ENCODE measurements around the gene CTCFL. TPM values are rescaled to one million over a fixed set of nuclear protein-coding genes. Genes with fewer than 3 reads are reported as not detected.

The CTCFL gene
- total and polyA plus RNA-seq, 2 of the 13 experiments (the other 11 are each of a cell fraction or from before 2014, with no cell fraction given): 0.04 TPM; not detected in 1

GRCh38 chr20:57548177-57549058 lies 23.5 kb upstream of the CTCFL start (continued):
- TF ChIP-seq ZNF318 (CRISPR knock-in tag; IDR thresholded peaks at IDR 0.05) (no peak), ZNF556 (CRISPR knock-in tag; IDR thresholded peaks at IDR 0.05; ENCODE audit: borderline replicate concordance) (no peak), HDAC1 (CRISPR knock-in tag; IDR thresholded peaks at IDR 0.05) (peak; percentile 56), MXD4 (CRISPR knock-in tag; IDR thresholded peaks at IDR 0.05) (0 out of 2 replicates have a peak, but pooled peaks have one; percentile 29), HMG20A (CRISPR knock-in tag; IDR thresholded peaks at IDR 0.05; ENCODE audit: borderline replicate concordance) (peak; percentile 19), DNMT3B (CRISPR knock-in tag; conservative IDR thresholded peaks at IDR 0.05) (0 out of 2 replicates have a peak, but pooled peaks have one; percentile 77), ZNF496 (CRISPR knock-in tag; IDR thresholded peaks at IDR 0.05; ENCODE audit: insufficient replicate concordance) (no peak), ZNF589 (CRISPR knock-in tag; conservative IDR thresholded peaks at IDR 0.05) (no peak), ZNF570 (CRISPR knock-in tag; IDR thresholded peaks at IDR 0.05; ENCODE audit: borderline replicate concordance) (no peak), ZBTB20 (CRISPR knock-in tag; IDR thresholded peaks at IDR 0.05; ENCODE audit: borderline replicate concordance, low read depth) (peak; percentile 57; the same call in 1 of the 2 replicates), POLR2G (IDR thresholded peaks at IDR 0.05; ENCODE audit: low read depth, low read length) (no peak), CBX5 (CRISPR knock-in tag; IDR thresholded peaks at IDR 0.05; ENCODE audit: borderline replicate concordance) (0 out of 2 replicates have a peak, but pooled peaks have one; percentile 5), ZNF263 (CRISPR knock-in tag; IDR thresholded peaks at IDR 0.05) (peak; percentile 86), EHMT2 (IDR thresholded peaks at IDR 0.05; ENCODE audit: borderline replicate concordance, low read depth, low read length) (no peak), ZFP82 (CRISPR knock-in tag; IDR thresholded peaks at IDR 0.05; ENCODE audit: borderline replicate concordance) (peak; percentile 72; the same call in 1 of the 2 replicates), MEIS1 (CRISPR knock-in tag; IDR thresholded peaks at IDR 0.05; ENCODE audit: borderline replicate concordance) (0 out of 2 replicates have a peak, but pooled peaks have one; percentile 36)
- TF ChIP-seq, protein P1, sequence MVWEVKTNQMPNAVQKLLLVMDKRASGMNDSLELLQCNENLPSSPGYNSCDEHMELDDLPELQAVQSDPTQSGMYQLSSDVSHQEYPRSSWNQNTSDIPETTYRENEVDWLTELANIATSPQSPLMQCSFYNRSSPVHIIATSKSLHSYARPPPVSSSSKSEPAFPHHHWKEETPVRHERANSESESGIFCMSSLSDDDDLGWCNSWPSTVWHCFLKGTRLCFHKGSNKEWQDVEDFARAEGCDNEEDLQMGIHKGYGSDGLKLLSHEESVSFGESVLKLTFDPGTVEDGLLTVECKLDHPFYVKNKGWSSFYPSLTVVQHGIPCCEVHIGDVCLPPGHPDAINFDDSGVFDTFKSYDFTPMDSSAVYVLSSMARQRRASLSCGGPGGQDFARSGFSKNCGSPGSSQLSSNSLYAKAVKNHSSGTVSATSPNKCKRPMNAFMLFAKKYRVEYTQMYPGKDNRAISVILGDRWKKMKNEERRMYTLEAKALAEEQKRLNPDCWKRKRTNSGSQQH (CRISPR knock-in tag; IDR thresholded peaks at IDR 0.05; ENCODE audit: low read depth): peak; percentile 67; the same call in 1 of the 2 replicates
